Measurements from ENCODE around the gene ESPN. TPM values are rescaled to one million over a fixed set of nuclear protein-coding genes. Genes with fewer than 3 reads are reported as not detected.
A peak's percentile ranks its signal among the peaks of the same experiment; 100 is the strongest.
"Not testable (repeated sequence)": the region's sequence is repeated elsewhere in the genome, so short reads cannot be mapped to it uniquely, and the experiment has no call there.

ESPN gene
- total and polyA plus RNA-seq, 2 of the 4 experiments (the other 2 are of a cell fraction): under 0.01 to 0.02 TPM

GRCh38 chr1:6454856-6455751, 30.5 kb downstream of the ESPN start:
- Histone ChIP-seq H3K27ac (ENCODE audit: insufficient read depth, low read length) (no peak overlapping the region), H3K9me3 (ENCODE audit: control insufficient read depth, insufficient read depth, low read length) (no peaks in the 10 kb centered on the region), H2BK5ac (ENCODE audit: low read depth, low read length, poor library complexity, severe bottlenecking) (no peak overlapping the region), H3K18ac (ENCODE audit: low read depth, low read length) (no peak overlapping the region), H4K91ac (ENCODE audit: insufficient read depth, low read depth, low read length) (no peak overlapping the region), H2BK20ac (ENCODE audit: low read depth, low read length) (no peak overlapping the region), H3K79me1 (ENCODE audit: low read depth in 1 of 2, low read length in 2 of 2) (no peaks in the 10 kb centered on the region), H3K23ac (ENCODE audit: low read depth, low read length) (no peak overlapping the region), H4K8ac (ENCODE audit: low read depth in 2 of 2, low read length in 2 of 2) (no peak overlapping the region), H3K9ac (ENCODE audit: low read depth, low read length) (no peak overlapping the region), H2AFZ (replicated peaks; ENCODE audit: low read length, poor library complexity) (no peak overlapping the region), H2BK15ac (ENCODE audit: low read depth, low read length) (no peak overlapping the region), H3K4me1 (ENCODE audit: control insufficient read depth, insufficient read depth, low read length) (no peaks in the 10 kb centered on the region; the same call in 1 of the 2 replicates), H3K4me2 (ENCODE audit: low read depth, low read length) (no peak overlapping the region), H4K5ac (ENCODE audit: low read depth, low read length) (no peak overlapping the region), H3K9me1 (ENCODE audit: insufficient read depth, low read length) (no peaks in the 10 kb centered on the region), H3K14ac (replicated peaks; ENCODE audit: low read depth, low read length) (no peak overlapping the region), H3K4me3 (ENCODE audit: insufficient read depth, low read depth, low read length) (no peak overlapping the region), H3K36me3 (ENCODE audit: control insufficient read depth, insufficient read depth, low read length) (no peaks in the 10 kb centered on the region), H2AK9ac (replicated peaks; ENCODE audit: low read depth, low read length, poor library complexity) (no peak overlapping the region), H2AK5ac (ENCODE audit: low read depth, low read length) (no peak overlapping the region), H3K56ac (ENCODE audit: extremely low read depth, insufficient read depth, low read length) (no peak overlapping the region), H4K20me1 (ENCODE audit: insufficient read depth, low read length) (no peaks in the 10 kb centered on the region), H2BK120ac (ENCODE audit: low read depth, low read length) (no peak overlapping the region), H3K4ac (ENCODE audit: low read depth, low read length) (no peak overlapping the region), H3K27me3 (ENCODE audit: control insufficient read depth, insufficient read depth, low read length) (peaks cover 66% of the 10 kb centered on the region)
- 4% methylated on average over 79 of the region's 115 CpGs; no CpG with 5 or more reads in 1 of the 2 experiments for WGBS, 2 experiments (ENCODE audit: extremely low coverage in 2 of 2, insufficient read length in 1 of 2)
- ATAC-seq (ENCODE audit: low read depth): peak; percentile 33
- CTCF ChIA-PET: interaction anchor here (1.2 kb wide), 1 partner anchor 17 kb away, joined by 3 read pairs; no protein-coding TSS in a partner anchor
- no peak for DNase-seq
- in situ Hi-C loops (cut with MboI; ENCODE audit: low sequenced_read_pairs): no loop called here
- no peak for TF ChIP-seq SMC3 (IDR thresholded peaks at IDR 0.05; ENCODE audit: low read depth, low read length)
- TF ChIP-seq, protein P1, sequence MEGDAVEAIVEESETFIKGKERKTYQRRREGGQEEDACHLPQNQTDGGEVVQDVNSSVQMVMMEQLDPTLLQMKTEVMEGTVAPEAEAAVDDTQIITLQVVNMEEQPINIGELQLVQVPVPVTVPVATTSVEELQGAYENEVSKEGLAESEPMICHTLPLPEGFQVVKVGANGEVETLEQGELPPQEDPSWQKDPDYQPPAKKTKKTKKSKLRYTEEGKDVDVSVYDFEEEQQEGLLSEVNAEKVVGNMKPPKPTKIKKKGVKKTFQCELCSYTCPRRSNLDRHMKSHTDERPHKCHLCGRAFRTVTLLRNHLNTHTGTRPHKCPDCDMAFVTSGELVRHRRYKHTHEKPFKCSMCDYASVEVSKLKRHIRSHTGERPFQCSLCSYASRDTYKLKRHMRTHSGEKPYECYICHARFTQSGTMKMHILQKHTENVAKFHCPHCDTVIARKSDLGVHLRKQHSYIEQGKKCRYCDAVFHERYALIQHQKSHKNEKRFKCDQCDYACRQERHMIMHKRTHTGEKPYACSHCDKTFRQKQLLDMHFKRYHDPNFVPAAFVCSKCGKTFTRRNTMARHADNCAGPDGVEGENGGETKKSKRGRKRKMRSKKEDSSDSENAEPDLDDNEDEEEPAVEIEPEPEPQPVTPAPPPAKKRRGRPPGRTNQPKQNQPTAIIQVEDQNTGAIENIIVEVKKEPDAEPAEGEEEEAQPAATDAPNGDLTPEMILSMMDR (conservative IDR thresholded peaks at IDR 0.05; ENCODE audit: low read depth, low read length): 0 out of 2 replicates have a peak, but pooled peaks have one; percentile 14
- POLR2A ChIA-PET (ENCODE audit: unreplicated experiment): no interaction called here
- intact Hi-C loops (cut with micrococcal nuclease): no loop called here
- dilution Hi-C loops (cut with HindIII; ENCODE audit: low sequenced_read_pairs, unreplicated experiment): no loop called here
- BruUV-seq (replicated peaks): no TSS peak

GRCh38 chr1:6455752-6456520, 31.4 kb downstream of the ESPN start:
- H3K4ac ChIP-seq (ENCODE audit: low read depth, low read length); H3K36me3 ChIP-seq (ENCODE audit: control insufficient read depth, insufficient read depth, low read length); H4K8ac ChIP-seq (ENCODE audit: low read depth in 2 of 2, low read length in 2 of 2); H4K20me1 ChIP-seq (ENCODE audit: insufficient read depth, low read length); H3K56ac ChIP-seq (ENCODE audit: extremely low read depth, insufficient read depth, low read length); H2AK9ac ChIP-seq (replicated peaks; ENCODE audit: low read depth, low read length, poor library complexity); H3K4me2 ChIP-seq (ENCODE audit: low read depth, low read length); CTCF ChIA-PET; H4K91ac ChIP-seq (ENCODE audit: insufficient read depth, low read depth, low read length); H3K9ac ChIP-seq (ENCODE audit: low read depth, low read length); in situ Hi-C loops (cut with MboI; ENCODE audit: low sequenced_read_pairs); H2AFZ ChIP-seq (replicated peaks; ENCODE audit: low read length, poor library complexity); DNase-seq; H3K27ac ChIP-seq (ENCODE audit: insufficient read depth, low read length); H4K5ac ChIP-seq (ENCODE audit: low read depth, low read length); H3K4me1 ChIP-seq (ENCODE audit: control insufficient read depth, insufficient read depth, low read length); ATAC-seq (ENCODE audit: low read depth); BruUV-seq (replicated peaks); H3K18ac ChIP-seq (ENCODE audit: low read depth, low read length); H3K4me3 ChIP-seq (ENCODE audit: insufficient read depth, low read depth, low read length); H2BK15ac ChIP-seq (ENCODE audit: low read depth, low read length); H2AK5ac ChIP-seq (ENCODE audit: low read depth, low read length); POLR2A ChIA-PET (ENCODE audit: unreplicated experiment); intact Hi-C loops (cut with micrococcal nuclease); H3K14ac ChIP-seq (replicated peaks; ENCODE audit: low read depth, low read length); H3K9me3 ChIP-seq (ENCODE audit: control insufficient read depth, insufficient read depth, low read length); dilution Hi-C loops (cut with HindIII; ENCODE audit: low sequenced_read_pairs, unreplicated experiment); H3K79me1 ChIP-seq (ENCODE audit: low read depth in 1 of 2, low read length in 2 of 2); H3K9me1 ChIP-seq (ENCODE audit: insufficient read depth, low read length); H2BK5ac ChIP-seq (ENCODE audit: low read depth, low read length, poor library complexity, severe bottlenecking); H2BK120ac ChIP-seq (ENCODE audit: low read depth, low read length); H3K23ac ChIP-seq (ENCODE audit: low read depth, low read length); H2BK20ac ChIP-seq (ENCODE audit: low read depth, low read length): not testable (repeated sequence)
- H3K27me3 ChIP-seq (ENCODE audit: control insufficient read depth, insufficient read depth, low read length): peaks cover 65% of the 10 kb centered on the region
- WGBS, 2 experiments (ENCODE audit: extremely low coverage in 2 of 2, insufficient read length in 1 of 2): 27% methylated on average over 11 of the region's 58 CpGs; no CpG with 5 or more reads in 1 of the 2 experiments
